IMR-90 (cell line): ENCODE data around the gene KIF12. TPM values are rescaled to one million over a fixed set of nuclear protein-coding genes. Genes with fewer than 3 reads are reported as not detected.

Source experiments
- ATAC-seq: fragments of 200-7000 bp; cut with Tn5 transposase; 2 replicates; pipeline ENCODE4 v1.9.1; 2020; ENCODE audit warnings: low read depth, mild to moderate bottlenecking, moderate library complexity
- BruUV-seq: library from RNA; stranded (reverse); fragments of 400-500 nt; replicated peaks from 2 replicates; lab custom pipeline; 2021; lab: Mats Ljungman, UMichigan
- CTCF ChIA-PET: fragments of 300-600 bp; formaldehyde crosslinking; extraction: SDS; loops from one replicate; lab custom pipeline; 2021; ENCODE audit warnings: antibody characterized with exemption; lab: Yijun Ruan, JAX
- POLR2A ChIA-PET: fragments of 300-600 bp; sonication (Branson Sonifier 250); formaldehyde crosslinking; loops from one replicate; lab custom pipeline; 2022; ENCODE audit warnings: antibody characterized with exemption; ENCODE audit not compliant: unreplicated experiment; lab: Charles Lee
- DNase-seq: peaks from one replicate; pipeline ENCODE4 v3.0.0; 2013
- H2AFZ ChIP-seq: replicated peaks from 2 replicates; pipeline ENCODE3; 2013; ENCODE audit warnings: low read length, mild to moderate bottlenecking; ENCODE audit not compliant: poor library complexity
- H2AK5ac ChIP-seq: 2 replicates; pipeline ENCODE4 v1.6.1; 2013; ENCODE audit warnings: low read depth, low read length, inconsistent platforms
- H2AK9ac ChIP-seq: replicated peaks from 2 replicates; pipeline ENCODE3; 2013; ENCODE audit warnings: mild to moderate bottlenecking, low read depth, low read length, moderate library complexity; ENCODE audit not compliant: poor library complexity
- H2BK120ac ChIP-seq: 2 replicates; pipeline ENCODE4 v1.6.1; 2013; ENCODE audit warnings: low read depth, low read length, inconsistent platforms
- H2BK15ac ChIP-seq: 3 replicates; pipeline ENCODE4 v1.6.1; 2013; ENCODE audit warnings: low read depth, low read length, inconsistent platforms
- H2BK20ac ChIP-seq: 2 replicates; pipeline ENCODE4 v1.6.1; 2013; ENCODE audit warnings: low read depth, mild to moderate bottlenecking, inconsistent platforms, low read length, moderate library complexity
- H2BK5ac ChIP-seq: 2 replicates; pipeline ENCODE4 v1.6.1; 2013; ENCODE audit warnings: mild to moderate bottlenecking, low read depth, low read length, inconsistent platforms; ENCODE audit not compliant: poor library complexity, severe bottlenecking
- H3K14ac ChIP-seq: replicated peaks from 2 replicates; pipeline ENCODE4 v1.6.1; 2013; ENCODE audit warnings: low read depth, low read length, inconsistent platforms
- H3K18ac ChIP-seq: 2 replicates; pipeline ENCODE4 v1.6.1; 2013; ENCODE audit warnings: low read depth, low read length, control low read depth
- H3K23ac ChIP-seq: 2 replicates; pipeline ENCODE4 v1.6.1; 2013; ENCODE audit warnings: low read depth, low read length, inconsistent platforms
- H3K27ac ChIP-seq: 2 replicates; pipeline ENCODE4 v1.5.1; 2013; ENCODE audit warnings: mild to moderate bottlenecking, control low read depth, low read length; ENCODE audit not compliant: insufficient read depth
- H3K27me3 ChIP-seq: 2 replicates; pipeline ENCODE4 v1.6.1; 2013; ENCODE audit warnings: low read length; ENCODE audit not compliant: control insufficient read depth, insufficient read depth
- H3K36me3 ChIP-seq: 2 replicates; pipeline ENCODE4 v1.6.1; 2013; ENCODE audit warnings: low read length, mixed read lengths; ENCODE audit not compliant: control insufficient read depth, insufficient read depth
- H3K4ac ChIP-seq: 2 replicates; pipeline ENCODE4 v1.6.1; 2013; ENCODE audit warnings: low read depth, low read length, inconsistent platforms
- H3K4me1 ChIP-seq: 2 replicates; pipeline ENCODE4 v1.6.1; 2013; ENCODE audit warnings: low read length, mixed read lengths; ENCODE audit not compliant: control insufficient read depth, insufficient read depth
- H3K4me2 ChIP-seq: 2 replicates; pipeline ENCODE4 v1.6.1; 2013; ENCODE audit warnings: low read depth, mild to moderate bottlenecking, control low read depth, low read length, moderate library complexity
- H3K4me3 ChIP-seq: 2 replicates; pipeline ENCODE4 v1.5.1; 2013; ENCODE audit warnings: low read depth, mild to moderate bottlenecking, control low read depth, low read length, moderate library complexity; ENCODE audit not compliant: insufficient read depth
- H3K56ac ChIP-seq: 2 replicates; pipeline ENCODE4 v1.6.1; 2013; ENCODE audit warnings: low read length, inconsistent platforms; ENCODE audit not compliant: insufficient read depth; ENCODE audit errors: extremely low read depth
- H3K79me1 ChIP-seq, 2 experiments: 2 replicates each; pipeline ENCODE4 v1.6.1; 2013; ENCODE audit warnings: low read length in 2 of 2, inconsistent platforms in 1 of 2, low read depth in 1 of 2
- H3K9ac ChIP-seq: 2 replicates; pipeline ENCODE4 v1.6.1; 2013; ENCODE audit warnings: low read depth, low read length, control low read depth
- H3K9me1 ChIP-seq: 2 replicates; pipeline ENCODE4 v1.6.1; 2013; ENCODE audit warnings: low read length, inconsistent platforms; ENCODE audit not compliant: insufficient read depth
- H3K9me3 ChIP-seq: 2 replicates; pipeline ENCODE4 v1.6.1; 2013; ENCODE audit warnings: low read length; ENCODE audit not compliant: control insufficient read depth, insufficient read depth
- H4K20me1 ChIP-seq: 2 replicates; pipeline ENCODE4 v1.6.1; 2013; ENCODE audit warnings: low read length, inconsistent platforms; ENCODE audit not compliant: insufficient read depth
- H4K5ac ChIP-seq: 2 replicates; pipeline ENCODE4 v1.6.1; 2013; ENCODE audit warnings: mild to moderate bottlenecking, low read depth, low read length, control low read depth
- H4K8ac ChIP-seq, 2 experiments: 2 replicates each; pipeline ENCODE4 v1.6.1; 2013; ENCODE audit warnings: low read depth in 2 of 2, low read length in 2 of 2, control low read depth in 1 of 2, inconsistent platforms in 1 of 2
- H4K91ac ChIP-seq: 2 replicates; pipeline ENCODE4 v1.6.1; 2013; ENCODE audit warnings: low read depth, low read length, inconsistent platforms; ENCODE audit not compliant: insufficient read depth
- CEBPB ChIP-seq: IDR thresholded peaks from 2 replicates; pipeline ENCODE4 v1.6.1; 2012; ENCODE audit warnings: low read depth, low read length, improper control_type of control experiment
- MAZ ChIP-seq: IDR thresholded peaks from 2 replicates; pipeline ENCODE4 v1.6.1; 2012; ENCODE audit warnings: low read depth, mild to moderate bottlenecking, low read length, improper control_type of control experiment, moderate library complexity, borderline replicate concordance
- RFX5 ChIP-seq: IDR thresholded peaks from 2 replicates; pipeline ENCODE4 v1.8.0; 2012; ENCODE audit warnings: low read depth, mild to moderate bottlenecking, low read length, moderate library complexity
- WGBS, 2 experiments: methylation state at CpG; one replicate each; pipeline versions ENCODE4 v1.1.5 to v1.1.7; 2013; ENCODE audit warnings: missing lambda C conversion rate in 2 of 2; ENCODE audit not compliant: insufficient read length in 1 of 2; ENCODE audit errors: extremely low coverage in 2 of 2; 5-methylcytosine and 5-hydroxymethylcytosine counted together
- dilution Hi-C: fragments of 300-500 bp; cut with HindIII; formaldehyde crosslinking; loops from one replicate; pipeline ENCODE4 v1.14.3; 2018; ENCODE audit warnings: low sequenced_read_pairs; ENCODE audit not compliant: unreplicated experiment
- in situ Hi-C: fragments of 300-500 bp; cut with MboI; formaldehyde crosslinking; loops from 3 replicates; pipeline ENCODE4 v1.14.3; 2019; ENCODE audit warnings: low sequenced_read_pairs, inconsistent platforms, mixed read lengths
- intact Hi-C: fragments of 100-400 bp; cut with micrococcal nuclease; formaldehyde crosslinking; loops from 2 replicates; pipeline ENCODE4 v1.10.0; 2022
- polyA plus RNA-seq, 3 experiments: library from polyadenylated mRNA; depleted of rRNA; stranded (reverse); fragments of >200 nt; gene quantifications; 2 replicates each; pipeline ENCODE4 v1.2.3, GENCODE V29; 2012; ENCODE audit warnings: low replicate concordance in 1 of 3
- total RNA-seq: library from RNA; depleted of rRNA; stranded (reverse); fragments of >200 nt; gene quantifications from 2 replicates; pipeline ENCODE4 v1.2.3, GENCODE V29; 2012

The KIF12 gene
- total and polyA plus RNA-seq, 2 of the 4 experiments (the other 2 are of a cell fraction) = not detected

- peak; percentile 52 for DNase-seq
- Histone ChIP-seq H3K56ac (no peak overlapping the region), H2BK20ac (no peak overlapping the region), H3K14ac (no peak overlapping the region), H2BK5ac (no peak overlapping the region), H2BK15ac (no peak overlapping the region), H2AFZ (no peak overlapping the region), H4K5ac (no peak overlapping the region), H3K23ac (no peak overlapping the region), H4K20me1 (peaks cover 3% of the 10 kb centered on the region; the same call in 1 of the 2 replicates), H3K18ac (no peak overlapping the region), H3K36me3 (peaks cover 36% of the 10 kb centered on the region), H3K4me1 (no peaks in the 10 kb centered on the region), H3K4me2 (no peak overlapping the region), H3K27ac (no peak overlapping the region), H3K27me3 (no peaks in the 10 kb centered on the region), H3K9me1 (peaks cover 10% of the 10 kb centered on the region), H2AK9ac (no peak overlapping the region), H3K79me1 (peaks cover 0 to 13% of the 10 kb centered on the region in 2 experiments; a peak in 2 of 4 replicates), H4K8ac (no peak overlapping the region), H3K9ac (no peak overlapping the region), H3K4ac (no peak overlapping the region), H2AK5ac (no peak overlapping the region), H4K91ac (no peak overlapping the region), H2BK120ac (no peak overlapping the region), H3K4me3 (no peak overlapping the region), H3K9me3 (no peaks in the 10 kb centered on the region)
- ChIA-PET CTCF (no interaction called here), POLR2A (no interaction called here)
- ATAC-seq = peak; percentile 56
- TF ChIP-seq CEBPB (peak; percentile 20; the same call in 1 of the 2 replicates), RFX5 (no peak), MAZ (no peak)
- dilution Hi-C loops (no loop called here), intact Hi-C loops (no loop called here), in situ Hi-C loops (no loop called here)
- BruUV-seq = no TSS peak
- no CpG with 5 or more reads among the region's 1 CpG for WGBS, 2 experiments
Measured at GRCh38 chr9:114046875-114047274, 52.2 kb downstream of the KIF12 start.
